NCI-H128 (cell line): ENCODE measurements around the gene RGS8.

Experiments
- DNase-seq: peaks from one replicate; lab custom pipeline; 2025; ENCODE audit not compliant: unreplicated experiment; lab: John Stamatoyannopoulos, UW

RGS8 gene, protein sequence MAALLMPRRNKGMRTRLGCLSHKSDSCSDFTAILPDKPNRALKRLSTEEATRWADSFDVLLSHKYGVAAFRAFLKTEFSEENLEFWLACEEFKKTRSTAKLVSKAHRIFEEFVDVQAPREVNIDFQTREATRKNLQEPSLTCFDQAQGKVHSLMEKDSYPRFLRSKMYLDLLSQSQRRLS

DNA sequence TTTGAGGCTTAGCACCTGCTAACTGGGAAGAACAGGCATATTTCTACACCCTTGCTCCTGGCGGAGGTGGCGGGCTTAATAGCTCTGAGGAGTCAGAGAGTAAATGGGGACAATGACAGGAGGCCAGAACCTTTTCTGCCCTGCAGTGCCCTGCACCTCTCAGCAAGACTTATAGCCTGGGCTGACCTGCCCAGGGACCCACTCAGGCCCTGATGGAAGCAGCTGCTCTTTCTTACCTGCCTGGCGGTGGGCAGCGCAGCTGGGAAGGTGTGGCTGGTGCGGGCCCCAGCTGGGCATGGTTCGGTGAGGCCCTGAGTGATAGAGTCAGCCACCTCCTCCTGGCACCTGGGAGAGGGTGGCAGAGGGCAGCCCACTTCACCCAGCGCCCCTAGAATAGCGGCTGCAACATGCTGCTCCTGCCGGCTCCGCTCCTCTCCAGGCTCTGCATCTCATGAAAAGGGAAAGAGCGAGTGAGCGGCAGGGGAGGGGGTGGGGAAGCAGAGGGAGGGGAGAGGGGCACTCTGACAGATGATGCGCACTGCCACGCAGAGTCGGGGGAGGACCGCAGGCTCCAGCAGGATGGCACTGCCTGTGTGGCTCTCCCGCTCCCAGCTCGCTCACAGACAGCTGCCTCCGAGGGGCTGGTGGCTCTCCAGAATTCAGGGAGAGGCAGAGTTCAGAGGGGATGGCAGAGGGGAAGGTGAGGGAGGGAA lies at the start of gene RGS8:
TSS of gene RGS8 (minus strand) at position 472 of the 713 bp plus-strand sequence. CDS start 14,938 bp downstream, outside the sequence.
- DNase-seq, result no peak

DNA sequence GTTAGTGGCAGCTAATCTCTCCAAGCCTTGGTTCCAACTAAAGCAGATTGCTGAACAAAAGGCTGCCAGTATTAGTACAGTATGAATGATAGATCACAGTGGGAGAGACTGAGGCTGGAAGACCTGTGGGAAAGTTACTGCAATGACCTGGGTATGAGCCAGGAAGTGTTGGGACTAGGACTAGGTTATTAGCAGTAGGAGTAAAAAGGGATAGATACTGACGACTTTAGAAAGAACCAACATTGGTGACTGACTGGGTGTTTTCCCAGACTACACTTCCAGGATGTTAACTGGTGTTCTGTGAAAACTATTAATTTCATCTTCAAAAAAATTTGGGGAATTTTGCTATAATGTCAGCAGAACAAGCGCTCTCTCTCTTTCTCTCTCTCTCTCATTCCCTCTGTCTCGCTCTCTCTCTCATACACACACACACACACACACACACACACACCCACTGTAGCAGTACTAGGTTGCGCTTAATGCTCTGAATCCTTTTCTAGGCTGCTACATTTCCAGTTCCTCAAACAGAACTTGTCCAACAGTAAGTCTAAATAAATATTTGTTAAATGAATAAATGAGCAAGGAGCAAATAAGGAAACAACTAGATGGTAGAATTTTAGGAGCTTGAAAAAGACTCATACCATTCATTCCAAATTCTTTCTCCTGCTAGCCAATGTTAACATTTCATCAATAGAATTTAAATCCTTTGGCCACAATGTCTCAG lies 47.6 kb upstream of the RGS8 start:
- DNase-seq, result no peak

DNA sequence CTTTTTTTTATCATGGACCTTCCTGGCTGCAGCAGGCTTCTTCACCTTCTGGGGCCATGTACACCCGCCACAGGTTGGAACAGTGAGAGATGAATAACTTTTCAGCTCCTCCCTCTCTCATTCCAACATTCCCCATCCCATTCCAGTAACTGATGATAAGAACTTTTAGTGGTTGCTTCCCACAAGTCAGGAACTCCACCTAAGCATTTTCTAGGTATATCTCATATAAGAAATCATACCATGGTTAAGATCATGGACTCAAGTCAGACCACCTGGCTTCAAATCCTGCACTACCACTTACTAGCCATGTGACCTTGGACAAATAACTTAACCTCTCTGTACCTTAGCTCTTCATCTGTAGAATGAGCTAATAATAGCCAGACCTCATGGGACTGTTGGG lies 42.5 kb upstream of the RGS8 start:
- DNase-seq, result no peak

DNA sequence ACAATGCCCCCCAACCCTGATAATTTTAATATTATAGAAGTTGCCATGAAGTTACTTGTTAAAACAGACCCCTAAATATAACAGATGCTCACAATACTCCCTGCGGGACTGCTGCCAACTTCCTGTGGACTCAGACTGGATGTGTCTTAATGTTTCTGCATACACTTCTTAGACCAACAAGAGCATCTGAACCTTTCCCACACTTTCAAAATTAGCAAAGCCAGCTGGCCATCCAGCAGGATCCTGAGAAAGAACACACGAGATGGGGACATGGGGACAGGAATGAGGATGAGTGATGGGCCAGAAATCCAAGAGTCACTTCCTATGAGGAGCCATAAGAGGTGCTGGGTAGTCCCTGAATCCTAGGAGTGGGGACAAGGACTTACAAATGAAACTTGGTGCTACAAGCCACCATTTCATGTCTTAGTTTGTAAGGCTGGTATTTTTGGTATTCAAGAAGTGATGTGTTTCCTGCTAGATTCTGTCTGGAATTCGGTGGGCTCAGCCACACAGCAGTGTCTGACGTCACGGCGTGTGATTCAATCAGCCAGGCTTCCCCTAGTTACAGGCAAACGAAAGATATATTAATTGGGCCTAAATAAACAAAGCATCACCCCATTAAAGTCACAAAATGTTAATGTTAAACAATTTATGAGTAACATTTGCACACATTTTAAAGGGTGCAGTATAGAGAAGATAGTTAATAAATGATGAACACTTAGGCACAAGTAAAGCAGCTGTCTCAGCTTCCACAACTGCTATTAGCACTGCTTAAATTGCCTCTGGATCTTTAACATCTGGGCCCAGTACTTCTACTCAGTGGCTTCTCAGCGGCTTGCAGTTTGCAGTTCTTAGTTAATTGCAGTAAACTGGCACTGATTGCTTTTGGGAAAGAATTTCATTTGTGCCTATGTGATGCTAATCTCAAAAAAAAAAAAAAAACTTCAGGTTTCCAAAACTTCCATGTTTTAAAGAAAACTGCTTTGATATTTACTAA lies 41.2 kb upstream of the RGS8 start:
- DNase-seq, result no peak

DNA sequence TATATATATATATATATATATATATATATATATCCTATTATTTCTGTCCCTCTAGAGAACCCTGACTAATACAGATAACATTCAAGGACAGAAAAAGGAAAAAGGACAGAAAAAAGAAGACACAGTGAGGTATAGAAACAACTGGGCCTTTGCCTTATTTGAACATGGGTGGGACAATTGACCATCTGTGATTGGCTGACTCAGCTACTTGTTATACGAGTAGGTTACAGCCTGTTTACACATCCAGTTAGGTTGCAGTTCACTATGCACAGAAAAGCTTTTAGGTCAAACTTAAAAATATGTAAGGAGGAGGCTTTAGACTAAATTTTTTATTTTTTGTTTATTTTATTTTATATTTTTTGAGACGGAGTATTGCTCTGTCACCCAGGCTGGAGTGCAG lies 39.8 kb upstream of the RGS8 start:
- DNase-seq, result no peak

DNA sequence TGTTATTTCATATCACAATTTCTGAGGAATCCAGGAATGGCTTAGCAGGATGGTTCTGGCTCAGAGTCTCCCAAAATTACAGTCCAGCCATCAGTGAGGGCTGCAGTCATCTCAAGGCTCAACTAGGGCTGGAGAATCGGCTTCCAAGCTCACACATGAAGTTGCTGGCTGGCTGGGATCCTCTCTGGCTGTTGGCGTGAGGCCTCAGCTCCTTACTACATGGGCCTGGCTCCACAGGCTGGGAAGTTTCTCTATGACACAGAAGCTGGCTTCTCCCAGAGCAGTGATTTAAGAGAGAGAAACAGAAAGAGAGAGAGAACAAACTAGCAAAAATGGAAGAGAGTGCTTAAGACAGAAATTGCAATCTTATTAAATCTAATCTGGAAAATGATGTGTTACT lies 38.8 kb upstream of the RGS8 start:
- no peak for DNase-seq

- no peak for DNase-seq
Observed at GRCh38 chr1:182721525-182721924, 37.1 kb upstream of the RGS8 start.

- DNase-seq, result no peak
Observed at GRCh38 chr1:182720463-182720862, 36.1 kb upstream of the RGS8 start.

DNA sequence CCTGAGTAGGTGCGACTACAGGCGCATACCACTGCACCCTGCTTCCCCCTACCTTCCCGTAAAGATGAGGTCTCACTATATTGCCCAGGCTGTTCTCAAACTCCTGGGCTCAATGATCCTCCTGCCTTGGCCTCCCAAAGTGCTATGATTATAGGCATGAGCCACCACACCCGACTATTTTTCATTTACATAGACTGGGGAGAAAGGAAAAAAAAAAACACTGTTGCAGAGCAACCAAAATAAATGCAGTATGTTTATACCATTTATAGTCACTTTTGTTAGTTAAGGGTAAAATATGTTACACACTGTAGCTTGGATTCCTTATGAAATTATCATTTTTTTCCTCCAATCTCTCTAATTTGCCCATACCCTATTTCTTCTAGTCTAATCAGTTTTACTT lies 35.2 kb upstream of the RGS8 start:
- DNase-seq, result no peak

GRCh38 chr1:182718311-182718710 lies 33.9 kb upstream of the RGS8 start:
- no peak for DNase-seq

- DNase-seq, result no peak
Observed at GRCh38 chr1:182716740-182717720, 32.6 kb upstream of the RGS8 start.

GRCh38 chr1:182715531-182715930 lies 31.1 kb upstream of the RGS8 start:
- DNase-seq, result no peak

- no peak for DNase-seq
Observed at GRCh38 chr1:182714546-182714945, 30.2 kb upstream of the RGS8 start.

DNA sequence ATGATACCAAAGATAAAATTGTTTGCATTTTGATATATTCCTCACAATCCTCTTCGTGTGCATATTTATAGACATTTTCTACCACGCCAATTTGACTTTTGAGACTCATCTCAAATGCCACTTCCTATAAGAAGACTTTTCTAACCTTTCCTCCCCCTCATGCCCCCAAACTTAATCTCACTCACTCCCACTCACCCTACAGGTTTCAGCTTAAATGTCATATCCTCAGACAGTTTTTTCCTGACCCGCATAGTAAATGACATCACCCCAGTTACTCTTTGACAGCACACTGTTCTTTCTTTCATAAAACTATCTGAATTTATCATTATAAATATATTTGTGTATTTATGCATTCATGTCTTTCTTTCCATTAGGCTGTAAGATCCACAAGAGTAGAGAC lies 29.6 kb upstream of the RGS8 start:
- no peak for DNase-seq

DNA sequence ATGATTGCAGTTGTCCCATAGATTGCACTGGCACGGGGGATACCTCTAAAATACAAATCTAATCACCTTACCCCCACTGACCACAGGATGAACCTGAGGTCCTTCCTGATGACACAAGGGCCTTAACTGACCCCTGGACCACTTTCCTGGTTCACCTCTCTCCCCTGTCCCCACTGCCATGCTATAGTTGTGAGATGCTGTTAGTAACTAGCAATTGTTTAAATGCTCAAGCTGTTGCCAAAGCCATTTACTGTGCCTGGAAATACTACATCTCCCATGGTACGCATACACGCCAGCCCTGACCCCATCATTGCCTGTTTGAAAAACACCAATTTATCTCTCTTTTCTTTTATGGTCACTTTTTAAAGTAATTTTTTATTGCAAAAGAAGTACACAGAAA lies 29.1 kb upstream of the RGS8 start:
- DNase-seq, result no peak

DNA sequence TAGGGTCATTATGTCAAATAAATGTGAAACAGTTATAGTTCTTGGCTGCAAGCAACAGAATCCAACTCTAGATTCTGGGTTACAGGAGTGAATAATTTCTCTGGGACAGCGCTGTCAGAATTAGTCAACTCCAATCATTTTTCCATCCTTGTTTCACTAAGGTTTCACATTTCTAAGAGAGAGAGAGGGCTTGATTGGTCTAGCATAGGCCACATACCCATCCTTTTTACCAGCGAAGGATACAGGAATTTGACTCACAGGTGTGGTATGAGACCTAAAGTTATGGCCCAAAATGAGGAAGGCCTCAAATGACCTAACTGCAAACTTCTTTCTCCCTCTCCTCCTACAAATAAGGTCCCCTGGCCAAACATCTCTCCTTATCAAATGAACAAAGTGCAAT lies 25.5 kb upstream of the RGS8 start:
- no peak for DNase-seq

- DNase-seq, result no peak
Observed at GRCh38 chr1:182709225-182709764, 24.9 kb upstream of the RGS8 start.

GRCh38 chr1:182707122-182707521 lies 22.7 kb upstream of the RGS8 start:
- no peak for DNase-seq

GRCh38 chr1:182704677-182705076 lies 20.3 kb upstream of the RGS8 start:
- DNase-seq, result no peak

DNA sequence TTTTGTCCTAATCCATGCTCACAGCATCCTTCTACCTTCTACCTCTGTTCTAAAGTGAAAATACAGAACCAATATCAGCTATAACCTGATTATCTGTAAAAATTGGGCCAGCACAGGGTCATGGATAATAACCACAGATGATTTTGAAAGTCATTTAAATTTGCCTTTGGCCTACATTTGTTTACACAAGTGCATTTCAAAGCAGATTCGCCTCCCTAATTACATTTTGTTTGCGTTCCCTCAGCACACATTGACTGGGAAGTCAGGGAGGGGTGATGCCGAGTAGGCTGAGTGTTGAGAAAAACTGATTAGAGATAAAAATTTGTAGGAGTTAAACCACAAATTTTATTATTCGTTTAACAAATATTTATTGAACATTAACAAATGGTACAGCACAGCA lies 19.2 kb upstream of the RGS8 start:
- DNase-seq, result no peak
